Stimulated activated CD4-positive, alpha-beta T cell treated with anti-CD3 and anti-CD28 coated beads, Interleukin-1b, Interleukin-23, amount 100 ng/mL, for 4 hours (primary cell): Measurements from ENCODE around the gene LIMA1.

Experiments
- DNase-seq, 2 donors: peaks; one replicate each; pipeline ENCODE4 v3.0.0-alpha.2; 2020; ENCODE audit warnings: low read depth in 2 of 2

The LIMA1 gene

DNA sequence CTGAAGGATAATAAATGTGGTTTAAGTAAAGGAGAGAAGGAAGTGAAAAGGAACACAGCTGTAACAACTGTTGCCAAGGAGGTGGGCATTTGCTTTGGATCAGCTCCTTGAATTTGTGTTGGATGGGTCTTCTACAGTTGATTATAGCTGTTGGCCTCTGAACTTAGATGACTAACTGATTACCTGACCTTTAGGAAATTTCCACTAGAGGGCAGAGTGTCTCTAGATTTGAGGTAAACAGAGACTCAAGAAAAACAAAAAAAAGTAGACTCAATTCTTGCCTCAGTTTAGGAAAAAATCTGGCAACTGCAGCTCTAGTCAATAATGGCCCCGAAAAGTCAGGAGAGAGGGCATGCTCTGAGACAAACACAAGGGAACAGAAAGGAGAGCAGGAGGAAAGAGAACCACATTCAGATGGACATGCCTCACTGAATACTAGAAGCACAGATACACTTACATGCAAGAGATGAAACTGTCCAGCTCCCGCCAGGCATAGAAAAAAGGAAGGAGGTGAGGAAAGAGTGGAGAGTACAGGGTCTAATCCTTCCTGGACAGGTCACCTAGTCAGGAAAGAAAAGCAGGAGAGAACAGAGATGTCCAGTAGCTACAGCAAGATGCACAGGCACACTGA, 150.7 kb downstream of the LIMA1 start:
- no peak for DNase-seq

DNA sequence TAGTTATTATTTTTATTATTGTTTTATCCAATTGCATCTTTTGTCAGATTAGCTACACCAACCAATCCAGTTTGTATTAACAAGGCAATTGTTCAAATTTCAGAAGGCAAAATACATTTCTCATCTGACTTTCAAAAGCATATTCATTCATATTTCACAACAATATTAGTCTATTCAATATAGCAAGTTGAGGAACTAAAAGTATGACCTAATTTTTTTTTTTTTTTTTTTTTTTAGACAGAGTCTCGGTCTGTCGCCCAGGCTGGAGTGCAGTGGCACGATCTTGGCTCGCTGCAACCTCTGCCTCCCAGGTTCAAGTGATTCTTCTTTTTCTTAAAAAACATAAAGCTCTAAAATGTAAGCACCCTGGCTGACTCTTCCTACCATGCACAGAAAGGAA, 154.0 kb downstream of the LIMA1 start:
- DNase-seq: no peak

DNA sequence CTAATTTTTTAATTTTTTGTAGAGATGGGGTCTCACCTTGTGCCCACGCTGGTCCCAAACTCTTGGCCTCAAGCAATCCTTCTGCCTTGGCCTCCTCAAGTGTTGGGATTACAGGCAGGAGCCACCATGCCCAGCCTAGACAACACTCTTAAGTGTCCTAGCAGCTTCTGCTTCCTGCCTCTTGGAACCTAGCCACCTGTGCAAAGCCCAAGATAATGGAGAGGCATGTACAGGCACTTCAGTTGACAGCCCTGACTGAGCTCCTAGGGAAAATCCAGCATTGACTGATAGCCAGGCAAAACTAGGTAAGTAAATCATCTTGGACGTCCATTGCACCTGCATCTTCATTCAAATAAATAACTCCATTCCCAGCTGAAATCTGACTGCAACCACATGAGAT, 155.8 kb downstream of the LIMA1 start:
- DNase-seq: no peak
